ENCODE data around the gene RPS26. TPM values are rescaled to one million over a fixed set of nuclear protein-coding genes. Genes with fewer than 3 reads are reported as not detected.

The RPS26 gene
- total and polyA plus RNA-seq, 2 donors (not counting 3 experiments of a cell fraction or from before 2014, with no cell fraction given) = 57.3 to 1,847 TPM

- H3K79me2 ChIP-seq (ENCODE audit: control insufficient read depth, insufficient read depth, low read length) = no peaks in the 10 kb centered on the region
- H3K4me2 ChIP-seq (ENCODE audit: insufficient read depth, low read length) = peak overlapping the region; percentile 86
- intact Hi-C loops (cut with micrococcal nuclease) = loop anchor here (1.0 to 2.0 kb wide), 5 partner anchors 12 to 290 kb away; partner anchors contain the start of gene RPS26
- peak; percentile 40 for TF ChIP-seq FOS (IDR thresholded peaks at IDR 0.05; ENCODE audit: borderline replicate concordance, insufficient read depth, low read length)
- TF ChIP-seq MAX (IDR thresholded peaks at IDR 0.05; ENCODE audit: insufficient read depth, insufficient read length) = no peak
- TF ChIP-seq GATA2 (IDR thresholded peaks at IDR 0.05; ENCODE audit: insufficient read depth, insufficient read length, low read depth, low read length) = peak; percentile 65
- H3K27ac ChIP-seq (ENCODE audit: insufficient read depth, low read depth, low read length) = peak overlapping the region; percentile 14
- no peaks in the 10 kb centered on the region for H3K9me1 ChIP-seq (replicated peaks; ENCODE audit: control insufficient read depth, extremely low read depth, insufficient read depth, low read length)
- POLR2A ChIA-PET = interaction anchor here (0.9 to 1.4 kb wide), 2 partner anchors 12 to 32 kb away, joined by 4 to 9 read pairs; partner anchors contain the start of gene SUOX
- peaks cover 2 to 7% of the 10 kb centered on the region in 2 experiments for H3K36me3 ChIP-seq (ENCODE audit: control insufficient read depth in 2 of 2, extremely low read depth in 1 of 2, insufficient read depth in 2 of 2, low read length in 2 of 2)
- CTCF ChIA-PET = interaction anchor here (0.6 to 5.4 kb wide), 36 partner anchors 9 to 304 kb away, joined by 3 to 295 read pairs (median 6); partner anchors contain the start of genes CD63, PA2G4, RAB5B and SUOX
- peak; percentile 76 for DNase-seq (ENCODE audit: low read depth, low spot score)
- H3K27me3 ChIP-seq (ENCODE audit: control insufficient read depth in 2 of 2, insufficient read depth in 2 of 2, low read length in 2 of 2) = no peaks in the 10 kb centered on the region
- no peaks in the 10 kb centered on the region for H3K9me3 ChIP-seq (replicated peaks; ENCODE audit: control insufficient read depth, insufficient read depth, low read length)
- BruUV-seq (replicated peaks) = no TSS peak
- H3K4me1 ChIP-seq (ENCODE audit: control insufficient read depth, extremely low read depth, insufficient read depth, low read length) = peaks cover 17% of the 10 kb centered on the region
- peak; percentile 96 for FAIRE-seq
- H3K4me3 ChIP-seq (replicated peaks in 1 of 3; ENCODE audit: insufficient read depth in 1 of 3, low read depth in 1 of 3, low read length in 3 of 3) = peak overlapping the region in 1 of 3 experiments; percentile 38
- H4K20me1 ChIP-seq (replicated peaks; ENCODE audit: control insufficient read depth, extremely low read depth, insufficient read depth, low read length) = no peaks in the 10 kb centered on the region
- peak overlapping the region; percentile 20 for H3K9ac ChIP-seq (replicated peaks; ENCODE audit: extremely low read depth, insufficient read depth, low read length)
- dilution Hi-C loops (cut with MboI; ENCODE audit: extremely low pct_ligation_motif_present, low sequenced_read_pairs) = no loop called here
- peak overlapping the region; percentile 61 for H2AFZ ChIP-seq (ENCODE audit: low read depth, low read length)
These were observed 12.6 kb upstream of the RPS26 start for GRCh38 chr12:56029166-56029519.

GRCh38 chr12:56029666-56030293 lies 11.9 kb upstream of the RPS26 start:
- DNase-seq (ENCODE audit: low read depth, low spot score) = peak; percentile 76
- dilution Hi-C loops (cut with MboI; ENCODE audit: extremely low pct_ligation_motif_present, low sequenced_read_pairs) = no loop called here
- Histone ChIP-seq H3K9ac (replicated peaks; ENCODE audit: extremely low read depth, insufficient read depth, low read length) (peak overlapping the region; percentile 20), H3K9me3 (replicated peaks; ENCODE audit: control insufficient read depth, insufficient read depth, low read length) (no peaks in the 10 kb centered on the region), H3K36me3 (ENCODE audit: control insufficient read depth in 2 of 2, extremely low read depth in 1 of 2, insufficient read depth in 2 of 2, low read length in 2 of 2) (peaks cover 2 to 7% of the 10 kb centered on the region in 2 experiments), H3K4me1 (ENCODE audit: control insufficient read depth, extremely low read depth, insufficient read depth, low read length) (peaks cover 17% of the 10 kb centered on the region), H3K27ac (ENCODE audit: insufficient read depth, low read depth, low read length) (peak overlapping the region; percentile 14), H3K27me3 (ENCODE audit: control insufficient read depth in 2 of 2, insufficient read depth in 2 of 2, low read length in 2 of 2) (no peaks in the 10 kb centered on the region), H3K9me1 (replicated peaks; ENCODE audit: control insufficient read depth, extremely low read depth, insufficient read depth, low read length) (no peaks in the 10 kb centered on the region), H2AFZ (ENCODE audit: low read depth, low read length) (peak overlapping the region; percentile 61), H3K4me2 (ENCODE audit: insufficient read depth, low read length) (peak overlapping the region; percentile 86), H3K79me2 (ENCODE audit: control insufficient read depth, insufficient read depth, low read length) (no peaks in the 10 kb centered on the region), H3K4me3 (replicated peaks in 1 of 3; ENCODE audit: insufficient read depth in 1 of 3, low read depth in 1 of 3, low read length in 3 of 3) (peak overlapping the region in 1 of 3 experiments; percentile 38), H4K20me1 (replicated peaks; ENCODE audit: control insufficient read depth, extremely low read depth, insufficient read depth, low read length) (no peaks in the 10 kb centered on the region)
- no peak for FAIRE-seq
- no TSS peak for BruUV-seq (replicated peaks)
- intact Hi-C loops (cut with micrococcal nuclease) = loop anchor here (1.0 to 2.0 kb wide), 5 partner anchors 12 to 290 kb away; partner anchors contain the start of gene RPS26
- POLR2A ChIA-PET = interaction anchor here (0.9 to 1.4 kb wide), 2 partner anchors 11 to 33 kb away, joined by 4 to 9 read pairs; partner anchors contain the start of gene SUOX
- TF ChIP-seq MAX (IDR thresholded peaks at IDR 0.05; ENCODE audit: insufficient read depth, insufficient read length) (no peak), CTCF (IDR thresholded peaks at IDR 0.05; ENCODE audit: extremely low read depth in 1 of 2, insufficient read depth in 1 of 2, low read depth in 1 of 2, low read length in 2 of 2) (peak; percentile 82 to 89)
- CTCF ChIA-PET = interaction anchor here (0.7 to 5.4 kb wide), 35 partner anchors 8 to 305 kb away, joined by 3 to 295 read pairs (median 6); partner anchors contain the start of genes CD63, PA2G4, RAB5B and SUOX

Data from endothelial cell of umbilical vein (primary cell).